Measurements from ENCODE around the gene PCDHA5.

The PCDHA5 gene

GRCh38 chr5:140868721-140869554 lies 47.5 kb downstream of the PCDHA5 start, which contains the start of gene PCDHA11:
Gene PCDHA11, plus strand, starts transcription at chr5:140868957. Its CDS starts 147 bp downstream, at chr5:140869104.
- DNase-seq, result peak; percentile 65

DNA sequence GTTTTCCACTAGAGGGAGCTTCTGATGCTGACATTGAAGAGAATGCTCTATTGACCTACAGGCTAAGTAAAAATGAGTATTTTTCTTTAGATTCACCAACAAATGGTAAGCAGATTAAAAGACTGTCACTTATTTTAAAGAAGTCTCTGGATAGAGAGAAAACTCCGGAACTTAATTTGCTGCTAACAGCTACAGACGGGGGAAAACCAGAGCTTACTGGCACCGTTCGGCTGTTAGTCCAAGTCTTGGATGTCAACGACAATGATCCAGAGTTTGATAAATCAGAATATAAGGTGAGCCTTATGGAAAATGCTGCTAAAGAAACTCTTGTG lies 48.1 kb downstream of the PCDHA5 start:
- no peak for DNase-seq

- no peak for DNase-seq
Measured at GRCh38 chr5:140870221-140871201, 49.1 kb downstream of the PCDHA5 start.
